GM21737 (cell line): ENCODE results near the gene PPP1R37.
"Not testable (repeated sequence)": the region's sequence is repeated elsewhere in the genome, so short reads cannot be mapped to it uniquely, and the experiment has no call there.

Experiments
- ATAC-seq: cut with Tn5 transposase; IDR thresholded peaks from one replicate; pipeline ENCODE4 v1.9.1; 2021; ENCODE audit warnings: mild to moderate bottlenecking, moderate library complexity; ENCODE audit not compliant: unreplicated experiment

The PPP1R37 gene

DNA sequence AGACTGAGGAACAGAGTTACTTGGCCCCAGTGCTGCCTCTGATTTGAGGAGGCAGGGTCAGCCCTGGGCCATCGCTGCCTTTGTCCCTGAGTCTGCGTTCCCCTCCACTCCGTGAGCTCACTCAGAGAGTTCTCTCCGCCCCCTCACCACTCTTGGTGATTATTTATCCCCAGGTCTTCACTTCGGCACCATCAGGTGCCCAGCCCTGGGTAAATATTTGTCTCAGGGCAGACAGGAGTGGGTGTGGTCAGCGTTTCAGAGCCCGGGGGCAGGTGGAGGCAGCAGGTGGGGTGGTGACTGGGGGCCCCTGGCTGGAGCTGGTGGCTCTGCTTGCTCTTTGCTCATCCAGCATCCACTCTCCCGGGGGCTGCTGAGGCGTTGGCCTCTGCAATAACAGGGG is 20.6 kb downstream of the PPP1R37 start:
- ATAC-seq = no peak

DNA sequence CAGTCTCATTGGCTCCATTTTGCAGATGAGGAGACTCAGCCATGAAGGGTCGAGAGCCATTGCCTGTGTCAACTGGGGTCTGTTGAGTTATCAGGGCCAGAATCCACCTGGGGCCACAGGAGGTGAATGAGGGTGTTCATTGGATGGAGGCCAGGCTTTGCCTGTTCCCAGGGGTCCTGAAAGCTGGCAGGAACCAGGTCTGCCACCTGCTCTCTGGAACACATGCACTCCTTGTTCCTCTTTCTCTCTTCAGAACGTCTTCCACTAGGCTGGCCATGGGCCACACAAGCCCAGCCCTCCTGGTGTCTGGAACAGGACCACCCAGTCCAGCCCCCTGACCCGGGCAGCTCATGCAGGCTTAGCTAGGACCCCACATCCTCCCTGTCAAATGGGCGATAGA is 21.1 kb downstream of the PPP1R37 start:
- ATAC-seq = no peak

DNA sequence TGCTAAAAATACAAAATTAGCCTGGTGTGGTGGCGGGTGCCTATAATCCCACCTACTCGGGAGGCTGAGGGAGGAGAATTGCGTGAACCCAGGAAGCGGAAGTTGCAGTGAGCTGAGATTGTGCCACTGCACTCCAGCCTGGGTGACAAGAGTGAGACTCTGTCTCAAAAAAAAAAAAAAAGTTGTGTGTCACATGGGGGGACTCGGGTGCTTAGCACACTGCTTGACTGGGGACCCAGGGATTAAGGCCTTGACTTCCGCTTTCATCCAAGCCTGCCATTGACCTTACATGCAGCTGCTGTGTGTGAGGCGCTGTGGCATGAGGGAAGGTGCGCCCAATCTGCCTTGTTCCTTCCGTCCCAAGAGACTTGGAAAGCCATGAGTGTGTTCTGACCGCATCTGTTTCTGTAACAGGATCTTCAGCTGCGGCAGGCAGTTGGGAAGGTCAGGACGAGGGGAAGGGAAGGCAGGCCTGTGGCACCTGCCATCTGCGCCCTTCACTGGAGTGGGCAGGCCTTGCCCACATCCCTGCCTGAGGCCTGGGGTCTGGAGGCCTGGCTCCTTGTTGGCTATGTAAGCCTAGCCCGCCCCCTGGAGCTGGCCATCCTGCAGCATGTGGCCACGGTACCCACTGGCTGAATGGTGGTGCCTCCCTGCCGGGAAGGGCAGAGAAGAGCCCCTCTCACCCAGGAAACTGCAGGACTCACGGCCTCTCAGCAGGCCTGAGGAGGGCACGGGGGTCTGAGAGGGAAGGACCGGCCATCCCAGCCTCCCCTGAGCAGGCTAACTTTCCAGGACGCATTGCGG is 23.0 kb downstream of the PPP1R37 start:
- ATAC-seq = no peak

DNA sequence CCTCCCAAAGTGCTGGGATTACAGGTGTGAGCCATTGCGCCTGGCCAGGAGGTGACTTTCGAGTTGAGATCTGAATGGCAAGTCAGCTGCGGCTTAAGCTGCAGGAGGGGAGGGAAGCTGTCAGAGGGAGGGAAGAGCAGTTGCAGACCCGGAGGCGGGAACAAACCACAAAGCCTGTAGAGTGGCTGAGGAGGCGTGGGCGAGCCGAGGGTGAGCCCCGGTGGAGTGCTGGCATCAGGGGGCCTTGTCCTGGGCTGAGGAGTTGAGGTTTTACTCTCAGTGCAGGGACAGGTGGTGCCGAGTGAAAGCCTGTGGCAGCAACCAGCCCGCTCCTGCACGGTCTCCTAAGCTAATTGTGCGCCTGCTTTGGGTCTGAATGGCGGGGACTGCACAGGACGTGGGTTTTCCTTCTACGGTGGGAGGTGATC is 24.2 kb downstream of the PPP1R37 start:
- ATAC-seq = no peak

DNA sequence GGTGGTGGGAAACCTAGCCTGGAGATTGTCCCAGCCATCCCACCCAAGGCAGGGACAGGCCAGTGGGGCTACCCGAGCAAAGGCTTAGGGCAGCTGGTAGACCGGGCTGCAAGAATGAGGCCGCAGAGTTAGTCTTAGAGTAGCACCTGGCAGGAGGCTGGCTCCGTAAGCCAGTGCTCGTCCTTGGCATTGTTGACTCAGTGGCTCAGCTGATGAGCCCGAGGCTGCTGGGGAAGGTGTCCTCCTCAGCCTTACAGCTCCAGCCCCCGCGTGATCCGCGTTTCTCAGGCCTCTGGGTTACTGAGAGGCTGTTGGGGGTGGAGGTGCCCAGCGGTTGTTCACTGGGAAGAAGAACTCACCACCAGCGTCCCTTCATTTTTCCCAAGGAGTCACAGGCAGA is 24.7 kb downstream of the PPP1R37 start:
- ATAC-seq = no peak

DNA sequence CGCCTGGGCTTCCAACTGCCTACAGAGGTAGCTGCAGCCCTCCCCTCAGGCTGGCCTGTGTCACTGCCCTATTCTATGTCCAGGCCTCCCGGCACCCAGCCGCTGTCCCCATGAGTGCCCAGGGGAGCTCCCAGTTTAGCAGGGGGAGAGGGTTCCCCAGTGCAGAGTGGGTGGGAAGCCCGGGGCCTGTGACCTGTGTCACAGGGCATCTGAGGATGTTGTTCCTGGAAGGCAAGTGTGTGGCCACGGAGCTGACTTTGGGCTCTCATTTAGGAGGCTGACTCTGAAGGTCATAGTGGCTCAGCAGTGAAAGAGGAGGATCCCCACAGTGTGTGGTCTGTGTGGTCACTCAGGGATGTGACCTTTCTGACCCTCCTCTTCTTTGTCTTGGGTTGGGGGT is 25.1 kb downstream of the PPP1R37 start:
- ATAC-seq = no peak

DNA sequence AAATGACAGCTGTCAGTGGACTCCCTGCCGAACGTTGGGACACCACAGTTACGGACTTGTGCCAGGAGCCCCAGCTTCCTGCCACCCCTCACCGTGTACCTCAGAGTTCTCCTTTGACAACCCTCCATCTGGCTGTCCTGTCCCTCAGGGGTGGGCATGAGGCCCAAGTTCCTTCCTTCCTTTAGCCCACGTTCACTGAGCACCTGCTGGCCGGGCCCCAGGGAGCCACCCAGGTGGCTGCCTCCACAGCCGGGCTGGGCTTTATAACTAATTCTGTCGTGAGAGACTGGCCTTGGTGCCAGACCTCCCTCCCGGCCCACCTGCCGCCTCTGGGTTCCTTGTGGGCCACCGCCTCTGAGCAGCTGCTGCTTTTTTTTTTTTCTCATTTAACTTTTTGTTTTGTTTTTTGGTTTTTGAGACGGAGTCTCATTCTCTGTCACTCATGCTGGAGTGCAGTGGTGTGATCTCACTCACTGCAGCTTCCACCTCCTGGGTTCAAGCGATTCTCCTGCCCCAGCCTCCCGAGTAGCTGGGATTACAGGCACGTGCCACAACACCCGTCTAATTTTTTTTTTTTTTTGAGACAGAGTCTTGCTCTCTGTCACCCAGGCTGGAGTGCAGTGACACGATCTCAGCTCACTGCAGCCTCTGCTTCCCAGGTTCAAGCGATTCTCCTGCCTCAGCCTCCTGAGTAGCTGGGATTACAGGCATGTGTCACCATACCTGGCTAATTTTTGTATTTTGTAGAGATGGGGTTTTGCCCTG is 25.8 kb downstream of the PPP1R37 start:
- not testable (repeated sequence) for ATAC-seq

GRCh38 chr19:45119582-45119981 is 26.6 kb downstream of the PPP1R37 start:
- ATAC-seq = no peak

DNA sequence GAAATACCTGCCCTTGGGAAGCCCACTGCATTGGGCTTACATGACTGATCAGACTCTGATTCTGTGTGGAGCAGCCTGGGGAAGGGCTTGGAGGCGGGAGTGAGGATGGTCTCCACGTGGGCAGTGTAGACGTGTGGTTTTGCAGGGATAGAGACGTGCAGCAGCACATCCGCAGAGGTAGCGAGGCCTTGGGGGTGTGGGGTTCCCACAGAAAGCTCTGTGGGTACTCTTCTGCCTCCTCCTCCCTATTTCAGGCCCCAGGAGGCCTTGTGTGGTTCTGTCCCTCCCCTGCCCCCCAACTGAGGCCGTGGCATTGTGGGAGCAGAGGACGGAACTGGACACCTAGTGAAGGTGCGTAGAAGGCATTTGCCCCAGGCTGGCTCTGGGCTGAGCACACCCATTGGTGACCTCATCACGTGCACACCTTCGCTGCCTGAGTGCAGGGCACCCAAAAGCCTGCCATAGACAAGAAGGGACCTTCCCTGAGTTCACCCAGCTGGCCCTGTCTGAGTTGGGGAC is 28.9 kb downstream of the PPP1R37 start:
- no peak for ATAC-seq

- no peak for ATAC-seq
Observed at GRCh38 chr19:45122832-45123231, 29.9 kb downstream of the PPP1R37 start.

- ATAC-seq = no peak
Observed at GRCh38 chr19:45123440-45123850, 30.5 kb downstream of the PPP1R37 start.

- ATAC-seq = no peak
Observed at GRCh38 chr19:45124021-45124420, 31.0 kb downstream of the PPP1R37 start.

GRCh38 chr19:45125360-45125759 is 32.4 kb downstream of the PPP1R37 start:
- ATAC-seq = no peak

- peak; percentile 46 for ATAC-seq
Observed at GRCh38 chr19:45125975-45126493, 33.1 kb downstream of the PPP1R37 start.

DNA sequence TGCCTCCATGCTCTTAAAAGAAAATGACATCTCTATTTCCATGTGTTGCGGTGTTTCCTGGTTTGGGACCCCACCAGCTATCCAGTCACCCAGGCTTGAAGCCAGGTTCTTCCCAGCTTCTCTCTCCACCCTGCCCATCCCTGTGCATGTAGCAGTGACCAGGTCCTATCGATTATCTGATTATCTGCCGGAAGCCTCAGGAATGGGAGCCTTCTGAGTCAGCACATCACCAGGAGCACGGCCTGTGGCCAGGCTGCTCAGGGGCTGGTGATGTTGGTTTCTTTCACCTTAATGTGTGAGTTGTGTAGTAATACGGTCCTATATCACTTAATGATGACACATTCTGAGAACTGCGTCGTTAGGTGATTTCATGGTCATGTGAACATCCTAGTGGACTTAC is 33.7 kb downstream of the PPP1R37 start:
- no peak for ATAC-seq

GRCh38 chr19:45128146-45128545 is 35.2 kb downstream of the PPP1R37 start:
- no peak for ATAC-seq

DNA sequence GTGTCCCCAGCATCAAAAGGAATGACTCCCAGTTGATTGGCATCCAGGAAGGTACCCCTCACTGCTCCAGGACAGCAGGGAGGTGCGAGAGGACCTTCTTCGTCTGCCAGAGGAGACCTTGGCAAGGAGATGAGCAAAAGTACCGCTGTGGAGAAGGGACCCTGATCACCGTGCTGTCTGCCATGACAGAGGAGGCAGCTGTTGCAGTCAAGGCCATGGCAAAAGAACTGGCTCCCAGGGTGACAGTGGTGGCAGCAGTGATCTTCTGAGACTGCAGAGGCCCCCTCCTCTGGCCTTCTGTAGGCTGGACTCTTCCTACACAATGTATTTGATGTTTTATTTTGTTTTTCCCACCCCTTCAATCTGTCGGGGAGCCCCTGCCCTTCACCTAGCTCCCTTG is 35.8 kb downstream of the PPP1R37 start:
- ATAC-seq = no peak

GRCh38 chr19:45130236-45130635 is 37.3 kb downstream of the PPP1R37 start:
- ATAC-seq = no peak

DNA sequence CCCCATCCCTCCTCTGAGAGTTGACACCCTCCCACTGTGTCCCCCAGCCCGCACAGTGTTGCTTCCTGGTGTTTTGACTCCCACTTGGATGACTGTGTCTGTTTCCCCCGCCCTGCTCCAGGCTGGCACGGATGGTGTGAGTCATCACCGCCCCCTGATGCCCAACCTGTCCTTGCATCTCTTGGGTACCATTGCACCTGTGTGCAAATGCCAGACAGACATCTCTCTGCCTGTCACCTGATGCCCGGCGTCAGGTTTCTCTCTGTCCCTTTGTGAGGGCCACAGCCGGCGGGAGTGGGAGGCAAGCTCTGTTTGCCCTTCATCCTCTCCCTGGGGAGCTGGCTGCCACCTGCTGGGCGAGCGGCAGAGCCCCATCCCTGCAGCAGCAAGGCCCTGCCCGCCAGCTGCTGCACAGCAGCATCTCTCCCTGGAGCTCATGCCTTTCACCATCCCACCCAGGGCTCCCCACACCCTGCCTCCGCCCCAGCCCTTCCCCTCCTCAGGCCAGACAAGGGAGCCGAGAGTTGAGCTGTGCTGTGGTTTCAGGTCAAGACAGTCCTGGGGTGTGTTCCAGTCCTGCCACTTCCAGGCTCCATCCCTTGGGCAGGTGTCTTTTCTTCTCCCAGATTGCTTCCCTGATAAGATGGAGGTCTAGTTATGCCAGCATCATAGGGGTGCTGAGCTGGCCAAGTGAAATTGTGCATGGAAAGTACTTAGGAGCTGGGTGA is 38.1 kb downstream of the PPP1R37 start:
- ATAC-seq = no peak

GRCh38 chr19:45133661-45134060 is 40.7 kb downstream of the PPP1R37 start:
- ATAC-seq = no peak
